A673 (cell line): Measurements from ENCODE around the gene NDUFB11. TPM values are rescaled to one million over a fixed set of nuclear protein-coding genes. Genes with fewer than 3 reads are reported as not detected.

ENCODE experiments used
- BruUV-seq: library from RNA; stranded (reverse); fragments of 400-500 nt; replicated peaks from 2 replicates; lab custom pipeline; 2021; lab: Mats Ljungman, UMichigan
- CTCF ChIA-PET: fragments of 300-600 bp; sonication (Branson Sonifier 250); formaldehyde crosslinking; loops from one replicate; lab custom pipeline; 2022; ENCODE audit warnings: antibody characterized with exemption; lab: Charles Lee
- POLR2A ChIA-PET: fragments of 300-600 bp; sonication (Branson Sonifier 250); formaldehyde crosslinking; loops from one replicate; lab custom pipeline; 2022; ENCODE audit warnings: antibody characterized with exemption; ENCODE audit not compliant: low non-redundant PET; lab: Charles Lee
- DNase-seq: peaks from one replicate; pipeline ENCODE4 v3.0.0-alpha.2; 2015; ENCODE audit warnings: low spot score
- H3K27ac ChIP-seq: fragments of 200-600 bp; sonication (generic); 2 replicates; pipeline ENCODE4 v1.5.1; 2016; ENCODE audit warnings: mixed run types, low read depth, mild to moderate bottlenecking, mixed read lengths, antibody characterized with exemption, low read length; ENCODE audit not compliant: poor library complexity, severe bottlenecking
- H3K27me3 ChIP-seq: fragments of 200-600 bp; sonication (generic); replicated peaks from 2 replicates; pipeline ENCODE4 v1.6.1; 2017; ENCODE audit warnings: mixed run types, low read depth, mild to moderate bottlenecking, mixed read lengths, antibody characterized with exemption, low read length; ENCODE audit not compliant: insufficient read depth, poor library complexity
- H3K36me3 ChIP-seq: fragments of 200-600 bp; sonication (generic); 2 replicates; pipeline ENCODE4 v1.6.1; 2016; ENCODE audit warnings: mixed run types, mild to moderate bottlenecking, mixed read lengths, antibody characterized with exemption, low read length; ENCODE audit not compliant: insufficient read depth, poor library complexity, severe bottlenecking
- H3K4me1 ChIP-seq: fragments of 200-600 bp; sonication (generic); 2 replicates; pipeline ENCODE4 v1.6.1; 2017; ENCODE audit warnings: mixed run types, mild to moderate bottlenecking, mixed read lengths, antibody characterized with exemption, low read length; ENCODE audit not compliant: insufficient read depth, poor library complexity, severe bottlenecking
- H3K4me3 ChIP-seq: fragments of 200-600 bp; sonication (generic); 2 replicates; pipeline ENCODE4 v1.5.1; 2016; ENCODE audit warnings: low read depth, mixed run types, mild to moderate bottlenecking, mixed read lengths, low read length; ENCODE audit not compliant: poor library complexity, severe bottlenecking
- H3K9me3 ChIP-seq: fragments of 200-600 bp; sonication (generic); 2 replicates; pipeline ENCODE4 v1.6.1; 2016; ENCODE audit warnings: mixed run types, low read depth, mild to moderate bottlenecking, mixed read lengths, antibody characterized with exemption, low read length; ENCODE audit not compliant: poor library complexity, severe bottlenecking
- CTCF ChIP-seq: fragments of 300-800, 200-600 bp; sonication (generic); conservative IDR thresholded peaks from 2 replicates; pipeline ENCODE4 v1.5.1; 2017; ENCODE audit warnings: low read depth, mild to moderate bottlenecking, antibody characterized with exemption, low read length, moderate library complexity, mixed read lengths
- EZH2 ChIP-seq: fragments of 200-600 bp; sonication (generic); IDR thresholded peaks from 2 replicates; pipeline ENCODE4 v1.6.1; 2017; ENCODE audit warnings: borderline replicate concordance, low read depth, mild to moderate bottlenecking, mixed read lengths, antibody characterized with exemption, low read length; ENCODE audit not compliant: poor library complexity, severe bottlenecking
- intact Hi-C: fragments of 100-400 bp; cut with micrococcal nuclease; formaldehyde crosslinking; loops from one replicate; pipeline ENCODE4 v1.10.0; 2022; ENCODE audit not compliant: unreplicated experiment
- total RNA-seq: library from RNA; stranded (reverse); gene quantifications from 2 replicates; pipeline ENCODE4 v1.2.3, GENCODE V29; 2021

NDUFB11 gene
- total RNA-seq, 1 experiment from 2014 or later = 137 TPM

DNA sequence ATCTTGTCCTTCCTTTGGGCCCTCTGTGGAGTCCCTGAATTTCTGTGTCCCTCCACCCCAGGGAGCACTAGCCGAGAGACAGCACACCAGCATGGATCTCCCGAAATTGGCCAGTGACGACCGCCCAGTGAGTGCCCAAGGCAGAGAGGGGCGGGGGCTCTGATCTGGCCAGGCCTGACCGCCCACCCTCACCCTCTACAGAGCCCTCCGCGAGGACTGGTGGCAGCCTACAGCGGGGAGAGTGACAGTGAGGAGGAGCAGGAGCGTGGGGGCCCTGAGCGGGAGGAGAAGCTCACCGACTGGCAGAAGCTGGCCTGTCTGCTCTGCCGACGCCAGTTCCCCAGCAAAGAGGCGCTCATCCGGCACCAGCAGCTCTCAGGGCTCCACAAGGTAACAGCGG is 40.7 kb upstream of the NDUFB11 start:
- intact Hi-C loops = no loop called here
- no peak for DNase-seq
- Histone ChIP-seq H3K36me3 (peaks cover 31% of the 10 kb centered on the region), H3K27ac (no peak overlapping the region), H3K4me1 (no peaks in the 10 kb centered on the region), H3K9me3 (no peaks in the 10 kb centered on the region), H3K27me3 (no peaks in the 10 kb centered on the region), H3K4me3 (no peak overlapping the region)
- POLR2A ChIA-PET = no interaction called here
- no TSS peak for BruUV-seq
- TF ChIP-seq EZH2 (no peak), CTCF (no peak)
- CTCF ChIA-PET = no interaction called here

GRCh38 chrX:47184486-47184885 is 40.0 kb upstream of the NDUFB11 start:
- no TSS peak for BruUV-seq
- H3K27ac ChIP-seq = no peak overlapping the region
- no peaks in the 10 kb centered on the region for H3K27me3 ChIP-seq
- no peaks in the 10 kb centered on the region for H3K4me1 ChIP-seq
- intact Hi-C loops = no loop called here
- H3K4me3 ChIP-seq = no peak overlapping the region
- H3K36me3 ChIP-seq = peaks cover 31% of the 10 kb centered on the region
- TF ChIP-seq EZH2 = no peak
- no peak for TF ChIP-seq CTCF
- no peaks in the 10 kb centered on the region for H3K9me3 ChIP-seq
- CTCF ChIA-PET = no interaction called here
- DNase-seq = no peak
- POLR2A ChIA-PET = no interaction called here

DNA sequence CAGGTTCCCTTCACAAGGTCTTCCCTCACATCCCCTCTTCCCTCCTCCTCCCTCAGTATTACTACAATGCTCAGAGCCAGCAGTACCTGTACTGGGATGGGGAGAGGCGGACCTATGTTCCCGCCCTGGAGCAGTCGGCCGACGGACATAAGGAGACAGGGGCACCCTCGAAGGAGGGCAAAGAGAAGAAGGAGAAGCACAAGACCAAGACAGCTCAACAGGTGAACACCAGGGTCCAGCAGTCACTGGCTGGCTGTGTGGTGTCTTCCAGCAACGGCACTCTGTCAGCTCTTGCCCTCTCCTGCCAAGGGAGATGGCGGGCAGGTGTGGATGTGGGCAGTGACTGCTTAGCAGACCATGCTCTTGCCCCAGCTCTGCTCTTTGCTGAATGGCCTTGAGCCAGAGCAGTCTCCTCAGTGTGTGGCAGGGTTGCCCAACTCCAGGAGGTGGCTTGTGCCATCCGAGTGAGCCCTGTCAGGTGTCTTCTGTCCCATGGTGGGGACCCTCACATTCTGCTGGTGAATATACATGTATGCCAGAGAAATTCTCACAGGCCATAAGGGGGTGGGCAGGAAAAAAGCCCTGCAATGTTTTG is 37.7 kb upstream of the NDUFB11 start:
- Histone ChIP-seq H3K27me3 (no peaks in the 10 kb centered on the region), H3K4me3 (no peak overlapping the region), H3K4me1 (no peaks in the 10 kb centered on the region), H3K36me3 (peaks cover 39% of the 10 kb centered on the region), H3K27ac (no peak overlapping the region), H3K9me3 (no peaks in the 10 kb centered on the region)
- BruUV-seq = no TSS peak
- no peak for DNase-seq
- TF ChIP-seq CTCF (no peak), EZH2 (no peak)
- ChIA-PET POLR2A (no interaction called here), CTCF (no interaction called here)
- intact Hi-C loops = no loop called here
